Subcutaneous abdominal adipose tissue (tissue), 5 donors: ENCODE results near the gene ADAMTS16.

Source experiments
- H3K27ac ChIP-seq: one replicate; pipeline ENCODE4 v1.7.0; 2013; ENCODE audit warnings: low read depth, mild to moderate bottlenecking, inconsistent platforms, low read length, moderate library complexity
- H3K27me3 ChIP-seq, 5 donors: one replicate each; pipeline ENCODE4 v1.7.0; 2013; ENCODE audit warnings: low read length in 5 of 5, inconsistent platforms in 1 of 5; ENCODE audit not compliant: control insufficient read depth in 5 of 5, insufficient read depth in 4 of 5
- H3K36me3 ChIP-seq, 5 donors: one replicate each; pipeline ENCODE4 v1.7.0; 2013; ENCODE audit warnings: low read length in 5 of 5; ENCODE audit not compliant: control insufficient read depth in 5 of 5, insufficient read depth in 5 of 5
- H3K4me1 ChIP-seq, 5 donors: one replicate each; pipeline ENCODE4 v1.7.0; 2013; ENCODE audit warnings: low read length in 5 of 5, mild to moderate bottlenecking in 3 of 5, moderate library complexity in 1 of 5; ENCODE audit not compliant: control insufficient read depth in 5 of 5, insufficient read depth in 5 of 5
- H3K4me3 ChIP-seq, 5 donors: one replicate each; pipeline ENCODE4 v1.7.0; 2013; ENCODE audit warnings: low read length in 5 of 5, low read depth in 1 of 5
- H3K9ac ChIP-seq, 5 donors: one replicate each; pipeline ENCODE4 v1.7.0; 2013; ENCODE audit warnings: low read length in 5 of 5, mild to moderate bottlenecking in 4 of 5, moderate library complexity in 3 of 5
- H3K9me3 ChIP-seq, 5 donors: one replicate each; pipeline ENCODE4 v1.7.0; 2013; ENCODE audit warnings: low read length in 5 of 5; ENCODE audit not compliant: control insufficient read depth in 5 of 5
- donor health status: healthy.
- donor health status: healthy.
- donor health status: healthy.
- donor health status: healthy.
- donor health status: healthy.

ADAMTS16 gene

DNA sequence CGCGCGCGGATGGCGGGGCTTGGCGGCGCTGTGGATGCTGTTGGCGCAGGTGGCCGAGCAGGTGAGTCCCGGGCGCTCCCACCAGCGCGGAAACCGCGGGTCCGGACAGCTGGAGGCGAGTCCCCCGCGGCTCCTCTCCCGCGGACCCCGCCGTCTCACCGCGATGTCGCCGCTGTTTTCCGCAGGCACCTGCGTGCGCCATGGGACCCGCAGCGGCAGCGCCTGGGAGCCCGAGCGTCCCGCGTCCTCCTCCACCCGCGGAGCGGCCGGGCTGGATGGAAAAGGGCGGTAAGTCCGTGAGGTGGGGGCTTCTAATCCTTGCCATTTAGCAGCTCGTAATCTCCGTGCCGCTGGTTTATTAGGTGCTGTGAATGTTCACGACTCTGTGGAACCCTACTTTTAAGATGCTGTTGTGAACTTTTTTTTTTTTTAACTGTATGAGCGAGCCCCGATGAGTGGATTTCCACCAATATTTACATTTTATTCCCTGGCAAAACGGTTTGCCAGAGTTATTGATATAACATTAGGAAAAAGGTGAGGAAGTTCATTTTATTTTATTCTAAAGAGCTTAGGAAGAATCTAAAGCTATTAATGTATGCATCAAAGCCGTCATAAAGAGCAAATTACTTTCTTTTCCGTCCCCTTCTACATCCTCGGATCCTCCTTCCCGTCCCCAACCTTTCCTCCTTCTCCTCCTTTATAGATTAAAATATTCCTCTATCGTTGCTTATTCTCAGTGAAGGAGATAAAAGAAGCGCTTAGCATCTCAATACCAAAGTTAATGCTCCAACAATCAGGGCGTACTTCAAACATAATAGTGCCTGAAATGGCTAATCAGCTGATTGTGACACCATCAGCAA, 579 bp downstream of the ADAMTS16 start:
- Histone ChIP-seq H3K4me1 (peaks cover 0 to 21% (median 20%) of the 10 kb centered on the region in 5 donors), H3K4me3 (peak overlapping the region; percentile 16 to 49 (median 32)), H3K27me3 (peaks cover 0 to 20% (median 18%) of the 10 kb centered on the region in 5 donors), H3K27ac (no peak overlapping the region), H3K36me3 (no peaks in the 10 kb centered on the region), H3K9me3 (no peaks in the 10 kb centered on the region), H3K9ac (no peak overlapping the region)

DNA sequence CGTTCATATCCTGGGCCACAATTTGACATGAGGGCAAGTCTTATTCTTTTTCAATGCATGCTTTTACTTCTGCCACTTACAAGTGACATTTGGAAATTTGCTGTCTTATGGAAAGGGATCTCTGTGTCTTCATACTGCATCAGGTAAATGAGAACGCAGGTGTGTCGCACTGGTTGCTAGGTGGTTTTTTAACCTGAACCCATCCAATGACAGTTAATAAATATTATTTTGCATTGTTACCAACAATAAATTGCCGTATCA, 1.1 kb downstream of the ADAMTS16 start:
- Histone ChIP-seq H3K27me3 (peaks cover 0 to 20% (median 18%) of the 10 kb centered on the region in 5 donors), H3K9ac (no peak overlapping the region), H3K27ac (no peak overlapping the region), H3K9me3 (no peaks in the 10 kb centered on the region), H3K36me3 (no peaks in the 10 kb centered on the region), H3K4me1 (peaks cover 3 to 26% (median 25%) of the 10 kb centered on the region in 5 donors), H3K4me3 (peak overlapping the region in 3 of 5 donors; percentile 32 to 49 (median 44))

DNA sequence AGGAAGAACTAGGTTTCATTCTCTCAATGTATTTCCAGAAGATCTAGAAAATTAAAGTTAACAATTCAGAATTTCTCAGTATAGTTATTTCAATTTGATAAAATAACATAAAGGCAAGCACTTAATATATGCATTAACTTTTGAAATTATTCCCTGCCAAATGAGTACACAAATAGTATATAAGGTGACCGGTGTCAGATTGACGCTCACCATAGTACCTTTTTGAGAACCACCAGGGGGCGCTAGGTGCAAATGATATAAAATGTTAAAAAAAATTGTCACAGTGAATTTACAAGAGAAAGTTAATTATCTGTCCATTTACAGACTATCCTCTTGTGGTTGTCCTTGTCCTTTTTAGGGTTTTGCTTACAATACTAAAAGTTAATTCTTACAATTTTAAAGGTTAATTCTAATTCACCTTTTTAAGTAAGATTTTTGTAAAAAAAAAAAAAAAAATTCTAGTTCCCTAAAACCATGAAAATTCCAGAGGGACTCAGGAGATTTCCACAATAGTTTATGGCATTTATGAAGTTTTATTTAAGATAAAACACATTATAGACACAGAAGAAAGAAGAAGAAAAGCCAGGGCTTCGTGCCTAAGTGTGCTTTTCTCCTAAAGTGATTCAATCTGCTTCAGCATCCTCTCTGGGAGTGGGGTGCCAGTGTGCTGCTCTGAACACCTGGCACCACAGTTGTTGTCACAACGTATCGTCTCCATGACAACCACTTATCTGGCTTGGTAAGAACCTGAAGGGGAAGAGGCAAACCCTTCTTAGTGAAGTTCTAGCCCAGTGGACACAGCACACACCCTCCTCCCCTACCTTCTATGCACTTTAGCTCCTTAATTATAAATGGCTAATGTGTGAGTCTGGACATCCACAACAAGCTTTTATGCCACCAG, 1.7 kb downstream of the ADAMTS16 start:
- Histone ChIP-seq H3K9me3 (no peaks in the 10 kb centered on the region), H3K27ac (no peak overlapping the region), H3K4me1 (peaks cover 3 to 32% (median 30%) of the 10 kb centered on the region in 5 donors), H3K9ac (no peak overlapping the region), H3K4me3 (peak overlapping the region in 2 of 5 donors; percentile 32 to 49), H3K36me3 (no peaks in the 10 kb centered on the region), H3K27me3 (peaks cover 0 to 20% (median 18%) of the 10 kb centered on the region in 5 donors)

DNA sequence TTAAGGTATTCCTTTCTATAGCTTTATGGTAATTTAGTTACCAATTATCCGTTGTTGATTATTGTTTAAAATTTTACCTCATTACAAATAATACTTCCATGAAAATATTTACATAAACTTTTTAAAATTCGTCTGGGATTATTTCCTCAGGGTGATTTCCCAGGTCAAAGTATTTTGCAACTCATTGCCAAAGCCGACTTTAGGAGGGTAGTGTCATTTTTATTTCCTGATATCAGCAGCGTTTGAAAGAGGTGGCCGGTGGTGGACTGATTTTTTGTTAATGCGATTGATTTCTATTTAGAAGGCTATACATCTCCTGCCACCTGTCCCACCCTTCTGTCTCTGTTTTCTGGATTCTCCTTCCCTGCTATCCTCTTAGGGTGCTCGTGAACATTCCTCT, 4.3 kb downstream of the ADAMTS16 start:
- H3K4me1 ChIP-seq = peaks cover 3 to 32% (median 29%) of the 10 kb centered on the region in 5 donors
- peaks cover 0 to 16% (median 14%) of the 10 kb centered on the region in 5 donors for H3K27me3 ChIP-seq
- H3K4me3 ChIP-seq = no peak overlapping the region
- H3K36me3 ChIP-seq = no peaks in the 10 kb centered on the region
- no peak overlapping the region for H3K9ac ChIP-seq
- H3K9me3 ChIP-seq = no peaks in the 10 kb centered on the region
- no peak overlapping the region for H3K27ac ChIP-seq

- Histone ChIP-seq H3K9me3 (peaks cover 0 to 8% (median 5%) of the 10 kb centered on the region in 5 donors), H3K4me1 (peaks cover 3 to 20% (median 16%) of the 10 kb centered on the region in 5 donors), H3K9ac (peak overlapping the region in 1 of 5 donors; percentile 38), H3K27ac (peak overlapping the region; percentile 1), H3K27me3 (peaks cover 0 to 6% (median 4%) of the 10 kb centered on the region in 5 donors), H3K4me3 (peak overlapping the region in 3 of 5 donors; percentile 49 to 65 (median 53)), H3K36me3 (no peaks in the 10 kb centered on the region)
Observed at GRCh38 chr5:5145651-5146529, 5.8 kb downstream of the ADAMTS16 start.

DNA sequence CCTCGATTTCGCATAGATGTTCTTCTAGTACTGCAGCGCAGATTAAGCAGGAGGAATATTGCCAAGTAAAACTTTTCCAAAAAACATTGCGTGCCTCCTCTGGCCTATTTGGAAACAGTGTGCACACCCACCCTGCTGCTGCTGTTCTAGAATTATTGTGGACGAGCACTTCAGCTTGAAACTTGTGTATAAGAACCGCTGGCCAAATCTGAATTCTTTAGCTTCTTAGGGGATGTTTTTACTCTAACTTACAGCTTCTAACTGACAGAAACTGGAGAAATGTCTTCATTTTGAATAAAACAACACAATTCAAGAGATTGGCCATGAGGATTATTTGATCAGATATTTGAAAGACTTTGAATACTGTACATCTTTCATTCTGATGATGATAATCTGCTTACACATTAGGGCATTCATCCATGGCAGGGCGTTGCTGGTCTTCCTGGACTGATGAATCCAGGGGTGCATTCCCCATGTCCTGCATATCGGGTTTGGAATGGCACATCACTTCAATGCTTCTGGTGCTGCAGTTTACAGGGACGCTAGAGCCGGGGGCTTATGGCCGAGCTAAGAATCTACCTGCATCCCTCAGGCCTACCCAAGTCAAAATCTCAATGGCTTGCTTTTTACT, 6.5 kb downstream of the ADAMTS16 start:
- Histone ChIP-seq H3K27me3 (no peaks in the 10 kb centered on the region), H3K36me3 (no peaks in the 10 kb centered on the region), H3K9me3 (peaks cover 0 to 8% (median 5%) of the 10 kb centered on the region in 5 donors), H3K27ac (peak overlapping the region; percentile 1), H3K9ac (peak overlapping the region in 1 of 5 donors; percentile 38), H3K4me1 (peaks cover 3 to 13% (median 10%) of the 10 kb centered on the region in 5 donors), H3K4me3 (peak overlapping the region in 3 of 5 donors; percentile 49 to 65 (median 53))

GRCh38 chr5:5149154-5149553, 9.0 kb downstream of the ADAMTS16 start:
- H3K27ac ChIP-seq = no peak overlapping the region
- H3K9ac ChIP-seq = no peak overlapping the region
- H3K27me3 ChIP-seq = no peaks in the 10 kb centered on the region
- peaks cover 0 to 8% (median 5%) of the 10 kb centered on the region in 5 donors for H3K9me3 ChIP-seq
- peaks cover 3 to 13% (median 10%) of the 10 kb centered on the region in 5 donors for H3K4me1 ChIP-seq
- H3K4me3 ChIP-seq = no peak overlapping the region
- H3K36me3 ChIP-seq = no peaks in the 10 kb centered on the region

DNA sequence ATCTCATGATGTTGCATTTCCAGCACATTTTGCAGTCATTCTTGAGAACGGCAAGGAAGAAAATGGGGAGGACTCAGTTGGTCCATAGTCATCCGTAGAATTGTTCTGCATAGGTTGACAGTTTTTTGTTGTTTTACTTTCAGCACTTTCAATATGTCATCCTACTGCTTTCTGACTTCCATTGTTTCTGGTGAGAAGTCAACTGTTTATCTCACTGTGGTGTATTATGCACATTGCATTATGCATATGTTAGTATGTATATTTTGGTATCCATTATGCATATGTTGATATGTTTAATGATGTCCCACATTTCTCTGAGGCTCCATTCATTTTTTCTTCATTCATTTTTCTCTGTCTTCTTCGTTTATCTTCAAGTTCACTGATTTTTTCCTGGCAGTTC, 10.5 kb downstream of the ADAMTS16 start:
- H3K27ac ChIP-seq = no peak overlapping the region
- H3K36me3 ChIP-seq = no peaks in the 10 kb centered on the region
- H3K9ac ChIP-seq = no peak overlapping the region

DNA sequence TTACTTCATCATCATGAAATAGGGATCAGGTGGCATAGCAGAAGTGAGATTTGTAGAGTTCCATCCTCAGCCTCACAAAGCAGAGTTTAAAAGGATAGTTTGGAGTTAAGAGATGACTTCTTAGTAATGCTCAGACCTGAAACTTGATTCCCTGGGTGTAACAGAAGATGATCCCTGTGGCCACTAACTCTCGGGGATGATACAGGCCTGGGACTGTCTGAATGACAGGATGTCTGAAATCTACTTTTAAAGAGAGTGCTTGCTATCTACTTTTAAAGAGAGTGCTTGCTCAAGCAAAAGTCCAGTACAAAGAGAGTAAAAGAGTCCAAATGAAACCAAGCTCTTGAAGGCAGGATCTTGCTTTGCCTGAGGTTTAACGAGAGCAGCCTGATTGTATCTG, 14.6 kb downstream of the ADAMTS16 start:
- no peak overlapping the region for H3K27ac ChIP-seq
- no peaks in the 10 kb centered on the region for H3K27me3 ChIP-seq
- no peaks in the 10 kb centered on the region for H3K36me3 ChIP-seq

More for the DNA sequence above, 10.5 kb downstream of the ADAMTS16 start:
- H3K4me3 ChIP-seq = no peak overlapping the region
- no peaks in the 10 kb centered on the region for H3K27me3 ChIP-seq
- peaks cover 3 to 13% (median 10%) of the 10 kb centered on the region in 5 donors for H3K4me1 ChIP-seq
- H3K9me3 ChIP-seq = peaks cover 0 to 10% (median 6%) of the 10 kb centered on the region in 5 donors

More for the DNA sequence above, 14.6 kb downstream of the ADAMTS16 start:
- no peak overlapping the region for H3K9ac ChIP-seq
- H3K9me3 ChIP-seq = peaks cover 0 to 14% (median 9%) of the 10 kb centered on the region in 5 donors
- H3K4me3 ChIP-seq = no peak overlapping the region
- H3K4me1 ChIP-seq = peaks cover 0 to 1% (median 0%) of the 10 kb centered on the region in 5 donors
